Measurements from ENCODE around the gene BICRAL. TPM values are rescaled to one million over a fixed set of nuclear protein-coding genes. Genes with fewer than 3 reads are reported as not detected.
A peak's percentile ranks its signal among the peaks of the same experiment; 100 is the strongest.
"Not testable (repeated sequence)": the region's sequence is repeated elsewhere in the genome, so short reads cannot be mapped to it uniquely, and the experiment has no call there.

Gene BICRAL
- total and polyA plus RNA-seq, 2 of the 4 experiments (the other 2 are of a cell fraction): 4.0 to 6.1 TPM

- dilution Hi-C loops (cut with HindIII; ENCODE audit: low sequenced_read_pairs, unreplicated experiment) (no loop called here), intact Hi-C loops (cut with micrococcal nuclease) (no loop called here), in situ Hi-C loops (cut with MboI; ENCODE audit: low sequenced_read_pairs) (no loop called here)
- H3K9me3 ChIP-seq (ENCODE audit: control insufficient read depth, insufficient read depth, low read length): no peaks in the 10 kb centered on the region
- H2AFZ ChIP-seq (replicated peaks; ENCODE audit: low read length, poor library complexity): no peak overlapping the region
- no peaks in the 10 kb centered on the region for H3K27me3 ChIP-seq (ENCODE audit: control insufficient read depth, insufficient read depth, low read length)
- H2BK5ac ChIP-seq (ENCODE audit: low read depth, low read length, poor library complexity, severe bottlenecking): no peak overlapping the region
- H3K4ac ChIP-seq (ENCODE audit: low read depth, low read length): no peak overlapping the region
- no peak overlapping the region for H4K91ac ChIP-seq (ENCODE audit: insufficient read depth, low read depth, low read length)
- no peak overlapping the region for H3K4me3 ChIP-seq (ENCODE audit: insufficient read depth, low read depth, low read length)
- no peak overlapping the region for H3K27ac ChIP-seq (ENCODE audit: insufficient read depth, low read length)
- BruUV-seq (replicated peaks): no TSS peak
- no CpG with 5 or more reads among the region's 5 CpGs for WGBS, 2 experiments (ENCODE audit: extremely low coverage in 2 of 2, insufficient read length in 1 of 2)
- H3K9ac ChIP-seq (ENCODE audit: low read depth, low read length): no peak overlapping the region
- no peak overlapping the region for H3K56ac ChIP-seq (ENCODE audit: extremely low read depth, insufficient read depth, low read length)
- no peaks in the 10 kb centered on the region for H3K36me3 ChIP-seq (ENCODE audit: control insufficient read depth, insufficient read depth, low read length)
- POLR2A ChIA-PET (ENCODE audit: unreplicated experiment): no interaction called here
- CTCF ChIA-PET: no interaction called here
- H4K20me1 ChIP-seq (ENCODE audit: insufficient read depth, low read length): no peaks in the 10 kb centered on the region
- H3K4me1 ChIP-seq (ENCODE audit: control insufficient read depth, insufficient read depth, low read length): no peaks in the 10 kb centered on the region
- H3K79me1 ChIP-seq (ENCODE audit: low read depth in 1 of 2, low read length in 2 of 2): no peaks in the 10 kb centered on the region
- H2AK5ac ChIP-seq (ENCODE audit: low read depth, low read length): no peak overlapping the region
- H3K18ac ChIP-seq (ENCODE audit: low read depth, low read length): no peak overlapping the region
- H2AK9ac ChIP-seq (replicated peaks; ENCODE audit: low read depth, low read length, poor library complexity): no peak overlapping the region
- H2BK20ac ChIP-seq (ENCODE audit: low read depth, low read length): no peak overlapping the region
- no peak overlapping the region for H3K4me2 ChIP-seq (ENCODE audit: low read depth, low read length)
- H2BK15ac ChIP-seq (ENCODE audit: low read depth, low read length): no peak overlapping the region
- no peaks in the 10 kb centered on the region for H3K9me1 ChIP-seq (ENCODE audit: insufficient read depth, low read length)
- no peak overlapping the region for H3K23ac ChIP-seq (ENCODE audit: low read depth, low read length)
- H2BK120ac ChIP-seq (ENCODE audit: low read depth, low read length): no peak overlapping the region
- no peak overlapping the region for H4K8ac ChIP-seq (ENCODE audit: low read depth in 2 of 2, low read length in 2 of 2)
- no peak overlapping the region for H4K5ac ChIP-seq (ENCODE audit: low read depth, low read length)
- TF ChIP-seq RCOR1 (IDR thresholded peaks at IDR 0.05; ENCODE audit: insufficient replicate concordance, low read length): no peak
- no peak for TF ChIP-seq MAZ (IDR thresholded peaks at IDR 0.05; ENCODE audit: borderline replicate concordance, low read depth, low read length)
- TF ChIP-seq NFE2L2 (IDR thresholded peaks at IDR 0.05; ENCODE audit: low read depth, low read length): no peak
- TF ChIP-seq MAFK (IDR thresholded peaks at IDR 0.05; ENCODE audit: low read depth, low read length): peak; percentile 91
- no peak for TF ChIP-seq POLR2A (IDR thresholded peaks at IDR 0.05; ENCODE audit: low read depth, low read length)
- no peak for TF ChIP-seq MXI1 (IDR thresholded peaks at IDR 0.05; ENCODE audit: borderline replicate concordance, low read depth, low read length)
- TF ChIP-seq FOS (IDR thresholded peaks at IDR 0.05; ENCODE audit: low read depth, low read length): no peak
- no peak overlapping the region for H3K14ac ChIP-seq (replicated peaks; ENCODE audit: low read depth, low read length)
- DNase-seq (no peak), ATAC-seq (ENCODE audit: low read depth) (no peak)
Observed at GRCh38 chr6:42813906-42814444, 32.1 kb downstream of the BICRAL start.

GRCh38 chr6:42815726-42816125 lies 33.9 kb downstream of the BICRAL start:
- WGBS, 2 experiments (ENCODE audit: extremely low coverage in 2 of 2, insufficient read length in 1 of 2): 100% methylated on average over 4 of the region's 8 CpGs; no CpG with 5 or more reads in 1 of the 2 experiments
- H3K36me3 ChIP-seq (ENCODE audit: control insufficient read depth, insufficient read depth, low read length); BruUV-seq (replicated peaks); H4K91ac ChIP-seq (ENCODE audit: insufficient read depth, low read depth, low read length); H3K23ac ChIP-seq (ENCODE audit: low read depth, low read length); H2AK9ac ChIP-seq (replicated peaks; ENCODE audit: low read depth, low read length, poor library complexity); H2BK120ac ChIP-seq (ENCODE audit: low read depth, low read length); H2BK20ac ChIP-seq (ENCODE audit: low read depth, low read length); H3K56ac ChIP-seq (ENCODE audit: extremely low read depth, insufficient read depth, low read length); H4K5ac ChIP-seq (ENCODE audit: low read depth, low read length); H2BK15ac ChIP-seq (ENCODE audit: low read depth, low read length); ATAC-seq (ENCODE audit: low read depth); H3K9me3 ChIP-seq (ENCODE audit: control insufficient read depth, insufficient read depth, low read length); H3K4me3 ChIP-seq (ENCODE audit: insufficient read depth, low read depth, low read length); H3K27me3 ChIP-seq (ENCODE audit: control insufficient read depth, insufficient read depth, low read length); H3K4me1 ChIP-seq (ENCODE audit: control insufficient read depth, insufficient read depth, low read length); H3K4me2 ChIP-seq (ENCODE audit: low read depth, low read length); H2BK5ac ChIP-seq (ENCODE audit: low read depth, low read length, poor library complexity, severe bottlenecking); H4K8ac ChIP-seq (ENCODE audit: low read depth in 2 of 2, low read length in 2 of 2); in situ Hi-C loops (cut with MboI; ENCODE audit: low sequenced_read_pairs); CTCF ChIA-PET; H2AK5ac ChIP-seq (ENCODE audit: low read depth, low read length); H3K79me1 ChIP-seq (ENCODE audit: low read depth in 1 of 2, low read length in 2 of 2); POLR2A ChIA-PET (ENCODE audit: unreplicated experiment); H3K18ac ChIP-seq (ENCODE audit: low read depth, low read length); H3K14ac ChIP-seq (replicated peaks; ENCODE audit: low read depth, low read length); H3K9me1 ChIP-seq (ENCODE audit: insufficient read depth, low read length); dilution Hi-C loops (cut with HindIII; ENCODE audit: low sequenced_read_pairs, unreplicated experiment); H2AFZ ChIP-seq (replicated peaks; ENCODE audit: low read length, poor library complexity); H4K20me1 ChIP-seq (ENCODE audit: insufficient read depth, low read length); H3K9ac ChIP-seq (ENCODE audit: low read depth, low read length); H3K4ac ChIP-seq (ENCODE audit: low read depth, low read length); H3K27ac ChIP-seq (ENCODE audit: insufficient read depth, low read length); DNase-seq: not testable (repeated sequence)
- intact Hi-C loops (cut with micrococcal nuclease): loop anchor here (5.0 kb wide), 1 partner anchor 37 kb away; no protein-coding TSS in a partner anchor
